GM19240 (cell line): ENCODE measurements around the gene KRT1.
"Not testable (repeated sequence)": the region's sequence is repeated elsewhere in the genome, so short reads cannot be mapped to it uniquely, and the experiment has no call there.

ENCODE experiments used
- DNase-seq: peaks from one replicate; pipeline ENCODE4 v3.0.0; 2011; ENCODE audit warnings: low spot score; ENCODE audit not compliant: insufficient read length

KRT1 gene

GRCh38 chr12:52680363-52680762 lies at the start of gene KRT1:
KRT1 (minus strand) TSS chr12:52680407; CDS start chr12:52680348, 59 bp downstream.
- no peak for DNase-seq

- DNase-seq: no peak
Measured at GRCh38 chr12:52729147-52729546, 48.9 kb upstream of the KRT1 start.

DNA sequence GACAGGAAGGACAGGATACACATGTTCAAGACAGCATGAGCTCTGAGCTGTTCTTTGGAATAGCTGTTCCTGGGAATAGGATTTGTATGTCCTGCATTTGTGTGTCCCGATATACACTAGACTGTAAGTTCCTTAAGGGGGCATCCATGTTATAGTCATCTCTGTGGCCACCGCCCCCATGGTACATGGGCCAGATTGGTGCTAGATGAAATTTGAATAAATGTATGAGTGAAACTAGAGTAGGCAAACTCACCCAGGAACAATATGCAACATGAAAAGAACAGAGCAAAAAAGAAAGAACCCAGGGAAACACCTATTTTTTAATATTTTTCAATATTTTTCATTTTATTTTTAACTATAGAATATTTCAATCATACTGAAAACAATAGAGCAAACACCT lies 48.2 kb upstream of the KRT1 start:
- no peak for DNase-seq

DNA sequence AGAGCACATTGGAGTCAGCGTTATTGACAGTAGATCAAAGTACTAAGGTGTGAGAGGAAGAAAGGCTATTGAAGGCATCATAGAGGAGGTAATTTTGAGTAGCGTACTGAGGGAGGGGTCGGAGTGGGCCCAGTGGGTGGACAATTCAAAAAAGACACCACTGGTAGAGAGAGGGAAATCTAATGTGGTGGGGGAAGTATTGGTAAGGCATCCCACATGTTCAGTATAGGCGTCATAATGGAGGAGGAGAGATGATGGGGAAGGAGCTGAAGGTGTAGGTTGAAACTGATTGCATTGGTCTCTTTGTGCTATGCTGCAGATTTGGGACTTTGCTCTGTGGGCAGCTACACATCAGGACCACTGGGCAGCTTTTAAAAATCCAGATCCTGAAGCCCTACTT lies 46.8 kb upstream of the KRT1 start:
- DNase-seq: no peak

GRCh38 chr12:52726451-52726850 lies 46.2 kb upstream of the KRT1 start:
- no peak for DNase-seq

DNA sequence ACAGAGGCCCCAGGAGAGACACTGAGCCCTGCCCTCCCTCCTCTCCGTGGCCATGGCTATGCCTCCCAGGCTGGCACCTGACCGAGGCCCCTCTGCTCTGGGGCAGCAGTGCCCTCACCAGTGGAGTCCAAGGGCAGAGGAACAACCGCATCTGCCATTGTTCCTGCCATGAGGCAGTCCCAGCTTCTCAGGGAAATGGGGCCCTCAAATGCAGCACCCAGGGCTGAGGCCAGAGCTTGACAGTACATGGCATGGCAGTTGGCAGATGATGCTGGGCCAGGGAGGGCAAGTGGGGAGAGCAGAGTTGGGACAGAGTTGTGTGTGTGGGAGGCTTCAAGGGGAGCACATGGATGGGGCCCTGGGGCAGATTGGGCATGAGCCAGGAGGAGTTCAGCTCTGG lies 44.2 kb upstream of the KRT1 start:
- no peak for DNase-seq

DNA sequence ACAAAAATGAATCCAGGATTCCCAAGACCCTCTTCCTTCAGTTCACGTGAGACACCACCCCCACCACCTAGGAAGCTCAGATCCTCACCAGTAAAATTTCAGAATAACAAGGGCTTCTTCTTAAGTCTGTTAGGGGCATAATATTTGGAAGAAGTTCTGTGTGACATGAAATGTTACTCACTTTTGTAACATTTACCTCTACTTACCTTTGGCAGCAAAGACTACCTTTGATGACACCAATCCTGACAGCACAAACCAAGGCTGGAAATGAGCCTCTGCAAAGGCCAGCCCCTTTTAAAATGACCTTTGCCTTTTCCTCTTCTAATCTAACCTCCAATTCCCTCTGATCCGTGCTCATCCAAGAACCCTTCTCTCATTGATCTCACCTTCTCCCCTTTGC lies 42.5 kb upstream of the KRT1 start:
- DNase-seq: no peak

GRCh38 chr12:52721838-52722470 lies 41.7 kb upstream of the KRT1 start:
- no peak for DNase-seq

DNA sequence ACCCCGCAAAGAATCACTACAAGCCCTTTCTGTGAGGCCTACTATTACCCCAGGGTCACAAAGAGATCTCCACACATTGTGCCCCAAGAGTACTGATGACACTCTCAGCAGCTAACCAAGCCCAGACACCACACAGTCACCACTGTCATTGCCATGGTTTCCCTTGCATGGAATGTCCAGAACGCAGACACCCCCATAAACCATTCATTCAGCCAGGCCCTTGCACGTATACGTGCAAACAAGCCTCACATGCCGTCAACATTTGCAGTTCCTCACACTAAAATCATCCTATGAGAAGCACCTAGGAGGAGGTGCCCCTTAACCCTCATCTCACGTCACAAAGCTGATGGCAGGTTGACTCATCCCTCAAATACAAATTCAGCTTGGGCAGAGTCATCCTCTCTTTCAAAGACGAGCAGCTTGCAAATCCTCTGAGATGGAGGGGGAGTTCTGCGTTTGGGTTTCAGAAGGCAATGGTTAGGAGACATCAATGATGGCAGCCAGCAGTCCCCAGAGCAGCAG lies 40.2 kb upstream of the KRT1 start:
- DNase-seq: no peak

DNA sequence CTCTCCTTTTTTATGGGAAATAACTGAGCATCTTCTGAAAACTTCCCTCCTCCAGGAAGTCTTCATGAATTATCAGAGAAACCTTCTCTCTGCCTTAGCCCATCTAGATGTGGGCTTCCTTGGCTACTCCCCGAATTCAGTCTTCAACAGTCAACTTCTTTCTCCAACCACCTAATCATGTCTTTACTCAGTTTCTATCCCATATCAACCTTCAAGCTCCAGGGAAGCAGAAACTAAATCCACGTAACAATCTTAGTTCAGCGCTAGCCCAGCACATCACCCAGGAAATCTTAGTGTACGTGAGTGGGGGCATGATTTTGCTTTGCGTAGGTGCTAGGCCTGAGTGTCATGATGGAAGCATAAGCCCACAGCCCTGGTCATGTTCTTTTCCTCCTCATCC lies 35.9 kb upstream of the KRT1 start:
- DNase-seq: no peak

GRCh38 chr12:52715416-52715815 lies 35.2 kb upstream of the KRT1 start:
- no peak for DNase-seq

DNA sequence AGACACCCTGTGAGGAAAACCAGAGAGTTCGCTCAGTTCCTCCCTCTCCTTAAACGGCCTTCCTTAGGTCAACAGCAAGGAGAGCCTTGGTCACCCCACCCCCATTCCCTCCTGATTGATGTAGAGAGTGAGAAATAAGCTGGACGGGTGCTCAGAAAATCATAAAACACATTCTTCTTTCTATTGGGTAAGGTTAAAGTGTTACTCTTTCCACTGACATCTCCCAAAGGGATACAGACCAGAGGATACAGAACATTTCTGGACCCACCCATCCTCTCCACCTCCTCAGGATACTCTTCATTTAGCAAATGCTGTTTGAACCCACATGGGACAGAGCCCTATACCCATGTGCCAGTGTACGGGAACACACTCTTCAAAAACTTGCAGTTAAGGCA lies 34.7 kb upstream of the KRT1 start:
- no peak for DNase-seq

- DNase-seq: no peak
Measured at GRCh38 chr12:52713960-52714886, 34.0 kb upstream of the KRT1 start.

DNA sequence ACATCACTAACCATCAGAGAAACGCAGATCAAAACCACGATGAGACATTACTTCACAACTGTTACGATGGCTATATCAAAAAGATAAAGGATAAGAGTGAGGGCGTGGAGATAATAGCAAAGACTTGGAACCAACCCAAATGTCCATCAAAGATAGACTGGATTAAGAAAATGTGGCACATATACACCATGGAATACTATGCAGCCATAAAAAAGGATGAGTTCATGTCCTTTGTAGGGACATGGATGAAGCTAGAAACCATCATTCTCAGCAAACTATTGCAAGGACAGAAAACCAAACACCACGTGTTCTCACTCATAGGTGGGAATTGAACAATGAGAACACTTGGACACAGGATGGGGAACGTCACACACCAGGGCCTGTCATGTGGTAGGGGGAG lies 31.9 kb upstream of the KRT1 start:
- DNase-seq: not testable (repeated sequence)

DNA sequence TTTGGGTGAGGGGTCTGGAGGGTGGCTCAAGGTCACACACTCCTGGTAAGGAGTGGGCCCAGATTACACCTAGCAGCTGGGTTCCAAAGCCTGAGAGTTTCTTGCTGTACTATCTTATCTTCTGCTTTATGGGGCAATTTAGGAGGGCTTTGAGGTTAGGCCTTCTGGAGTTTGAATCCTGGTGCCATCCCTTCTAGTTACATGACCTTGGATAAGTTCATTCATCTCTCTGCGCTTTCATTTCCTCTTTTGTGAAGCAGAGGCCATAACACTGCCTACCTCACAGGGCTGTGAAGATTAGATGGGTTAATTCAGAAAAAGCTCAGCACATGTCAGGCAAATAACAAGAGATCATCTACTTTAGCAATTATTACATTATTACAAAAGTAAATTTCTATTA lies 30.5 kb upstream of the KRT1 start:
- no peak for DNase-seq

DNA sequence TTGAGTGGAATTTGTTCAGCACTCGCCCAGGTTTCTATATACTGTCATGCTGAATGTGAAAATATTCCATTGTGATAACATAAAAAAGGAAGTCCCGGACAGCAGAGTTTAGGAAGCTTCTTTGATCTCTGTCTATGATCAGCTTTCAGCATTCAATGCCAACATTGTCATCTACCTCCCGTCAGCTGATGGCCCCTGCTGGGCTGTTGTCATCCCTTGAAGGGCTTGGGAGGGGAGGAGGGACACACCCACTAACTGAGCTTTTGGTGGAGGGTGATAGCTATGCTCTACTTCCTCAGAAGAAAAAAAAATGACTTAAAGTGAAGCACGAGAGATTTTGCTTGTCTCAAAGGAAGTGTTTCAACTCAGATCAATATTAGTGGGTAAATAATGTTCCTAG lies 27.8 kb upstream of the KRT1 start:
- DNase-seq: no peak

DNA sequence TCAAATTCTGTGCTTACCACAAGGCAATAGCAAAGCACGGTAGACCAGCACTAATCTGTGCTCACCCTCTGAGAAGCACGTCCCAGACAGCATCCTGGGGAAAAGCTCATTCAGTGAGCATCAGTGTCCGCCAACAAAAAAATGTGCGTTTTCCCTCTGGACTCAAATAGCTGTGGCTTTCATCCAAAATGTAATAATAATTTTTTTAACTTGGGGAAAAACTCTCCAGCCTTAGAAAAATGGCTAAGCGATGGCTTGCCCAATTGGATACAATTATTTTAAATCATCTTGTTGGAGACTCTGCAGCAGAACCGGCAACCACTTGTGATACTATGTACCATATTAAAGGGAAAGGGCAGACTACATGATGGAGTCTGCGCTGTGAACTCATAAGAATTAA lies 24.3 kb upstream of the KRT1 start:
- no peak for DNase-seq

DNA sequence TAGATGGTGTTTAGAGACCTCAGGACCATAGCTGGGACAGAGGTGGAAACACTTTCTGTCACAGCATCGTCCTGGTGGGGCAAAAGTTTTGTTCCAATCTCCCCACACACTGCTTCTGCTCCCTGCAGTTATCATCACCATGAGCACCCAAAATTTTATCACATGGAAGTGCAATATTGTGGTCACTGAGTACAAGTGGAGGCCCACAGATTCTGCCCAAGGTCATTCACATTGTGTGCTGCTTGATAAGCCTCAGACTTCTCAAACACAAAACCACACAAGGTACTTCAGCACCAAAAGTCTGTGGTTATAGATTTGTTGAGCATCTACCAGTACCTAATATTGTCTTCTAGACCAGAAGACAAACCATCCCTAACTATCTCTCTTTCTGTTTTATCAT lies 23.7 kb upstream of the KRT1 start:
- no peak for DNase-seq

DNA sequence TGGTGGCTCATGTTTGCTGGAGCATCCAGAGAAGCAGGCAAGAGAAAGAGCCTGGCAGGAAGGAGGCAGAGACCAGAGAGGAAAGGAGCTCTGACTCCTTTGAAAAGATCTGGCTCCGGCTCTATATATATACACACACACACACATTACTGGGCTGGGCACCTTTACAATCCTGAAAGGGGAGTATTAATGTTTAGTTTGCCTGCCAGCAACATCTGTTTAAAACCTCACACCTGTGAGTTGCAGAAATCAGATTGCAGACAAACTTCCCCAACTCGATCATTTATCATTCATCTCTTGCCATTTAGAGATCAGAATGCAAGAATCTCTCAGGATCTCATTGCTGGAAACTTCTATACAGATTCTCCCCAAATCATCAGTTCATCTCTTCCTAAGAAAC lies 23.2 kb upstream of the KRT1 start, which contains the start of gene KRT77:
KRT77 (minus strand) TSS at position 101 of the 400 bp plus-strand sequence; CDS start at position 11, 90 bp downstream.
- no peak for DNase-seq

- DNase-seq: no peak
Measured at GRCh38 chr12:52702338-52702737, 22.1 kb upstream of the KRT1 start.

- DNase-seq: no peak
Measured at GRCh38 chr12:52701281-52701680, 21.1 kb upstream of the KRT1 start.

GRCh38 chr12:52699960-52700359 lies 19.8 kb upstream of the KRT1 start:
- DNase-seq: no peak

GRCh38 chr12:52699373-52699772 lies 19.2 kb upstream of the KRT1 start:
- no peak for DNase-seq
